ENCODE results near the gene ARHGEF12.

DNA sequence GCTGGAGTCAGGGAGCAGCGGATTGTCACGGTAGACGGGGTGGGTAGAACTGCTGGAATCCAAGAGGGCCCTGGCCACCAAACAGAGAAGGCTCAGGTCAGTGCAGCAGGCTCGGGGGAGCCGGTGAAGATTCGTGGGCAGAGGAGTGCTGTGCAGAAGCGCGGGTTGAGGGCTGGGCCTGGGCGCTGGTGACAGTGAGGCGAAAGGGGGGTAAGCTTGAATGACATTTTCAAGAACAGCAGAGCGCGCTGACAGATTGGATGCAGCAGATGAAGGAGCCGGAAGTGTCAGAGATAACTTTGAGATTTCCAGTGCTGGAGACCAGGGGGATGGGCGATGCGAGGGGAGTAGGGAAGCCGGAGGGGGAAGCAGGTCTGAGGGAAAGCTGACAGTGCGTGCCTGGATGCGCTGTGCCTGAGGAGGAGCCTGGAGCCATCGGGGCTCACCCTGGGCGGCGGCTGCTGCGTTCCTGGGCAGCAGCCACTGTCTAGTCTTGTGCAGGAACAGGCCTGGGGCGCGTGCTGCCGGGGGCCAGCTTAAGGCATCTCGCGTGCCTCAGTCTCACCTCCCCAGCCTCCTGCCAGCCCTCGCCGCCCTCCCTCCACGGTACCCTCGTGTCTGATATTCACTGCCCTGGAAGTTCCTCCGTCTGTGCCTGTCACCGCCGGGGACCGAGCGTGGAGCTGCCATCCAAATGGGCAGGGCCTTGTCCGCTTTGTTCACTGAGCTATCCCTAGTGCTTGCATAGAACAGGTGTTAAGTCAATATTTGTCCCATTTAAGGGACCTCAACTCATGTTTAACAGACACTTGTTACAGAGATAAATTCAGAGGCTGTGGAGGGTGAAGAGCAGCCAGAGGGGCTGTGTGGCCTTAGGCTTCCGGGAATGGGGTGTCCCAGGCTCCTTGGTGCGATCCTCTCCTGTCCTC, 180.5 kb downstream of the ARHGEF12 start:
- TF ChIP-seq, protein P1, sequence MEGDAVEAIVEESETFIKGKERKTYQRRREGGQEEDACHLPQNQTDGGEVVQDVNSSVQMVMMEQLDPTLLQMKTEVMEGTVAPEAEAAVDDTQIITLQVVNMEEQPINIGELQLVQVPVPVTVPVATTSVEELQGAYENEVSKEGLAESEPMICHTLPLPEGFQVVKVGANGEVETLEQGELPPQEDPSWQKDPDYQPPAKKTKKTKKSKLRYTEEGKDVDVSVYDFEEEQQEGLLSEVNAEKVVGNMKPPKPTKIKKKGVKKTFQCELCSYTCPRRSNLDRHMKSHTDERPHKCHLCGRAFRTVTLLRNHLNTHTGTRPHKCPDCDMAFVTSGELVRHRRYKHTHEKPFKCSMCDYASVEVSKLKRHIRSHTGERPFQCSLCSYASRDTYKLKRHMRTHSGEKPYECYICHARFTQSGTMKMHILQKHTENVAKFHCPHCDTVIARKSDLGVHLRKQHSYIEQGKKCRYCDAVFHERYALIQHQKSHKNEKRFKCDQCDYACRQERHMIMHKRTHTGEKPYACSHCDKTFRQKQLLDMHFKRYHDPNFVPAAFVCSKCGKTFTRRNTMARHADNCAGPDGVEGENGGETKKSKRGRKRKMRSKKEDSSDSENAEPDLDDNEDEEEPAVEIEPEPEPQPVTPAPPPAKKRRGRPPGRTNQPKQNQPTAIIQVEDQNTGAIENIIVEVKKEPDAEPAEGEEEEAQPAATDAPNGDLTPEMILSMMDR (IDR thresholded peaks at IDR 0.05), result no peak
- no peak for TF ChIP-seq POLR2A (IDR thresholded peaks at IDR 0.05)
